ENCODE data around the gene ARL4A. TPM values are rescaled to one million over a fixed set of nuclear protein-coding genes. Genes with fewer than 3 reads are reported as not detected.

ARL4A gene
- total and polyA plus RNA-seq, 9 of the 15 experiments (the other 6 are each of a cell fraction or from before 2014, with no cell fraction given) = 118 to 688 (median 172) TPM

- peak in 1 of 2 experiments; percentile 61; a peak in 1 of 4 replicates for TF ChIP-seq MNT (conservative IDR thresholded peaks at IDR 0.05)
- TF ChIP-seq, protein P1, sequence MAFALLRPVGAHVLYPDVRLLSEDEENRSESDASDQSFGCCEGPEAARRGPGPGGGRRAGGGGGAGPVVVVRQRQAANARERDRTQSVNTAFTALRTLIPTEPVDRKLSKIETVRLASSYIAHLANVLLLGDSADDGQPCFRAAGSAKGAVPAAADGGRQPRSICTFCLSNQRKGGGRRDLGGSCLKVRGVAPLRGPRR (CRISPR knock-in tag; IDR thresholded peaks at IDR 0.05) = no peak
- peak in 1 of 2 experiments; percentile 39; a peak in 1 of 4 replicates for TF ChIP-seq TEAD1 (CRISPR knock-in tag; IDR thresholded peaks at IDR 0.05)
- peak; percentile 68 for TF ChIP-seq MTA2 (IDR thresholded peaks at IDR 0.05; ENCODE audit: low read depth)
- peak; percentile 68 for TF ChIP-seq FOSL1 (tag; conservative IDR thresholded peaks at IDR 0.05)
- peak; percentile 93 for TF ChIP-seq DPF2 (IDR thresholded peaks at IDR 0.05)
- TF ChIP-seq FUS (optimal IDR thresholded peaks at IDR 0.05; ENCODE audit: low read depth, low read length) = no peak
- TF ChIP-seq EP300 (IDR thresholded peaks at IDR 0.05; ENCODE audit: low read length) = peak; percentile 93
- TF ChIP-seq STAT5A (IDR thresholded peaks at IDR 0.05; ENCODE audit: borderline replicate concordance, low read length) = peak; percentile 63; the same call in 1 of the 2 replicates
- TF ChIP-seq TBL1XR1 (IDR thresholded peaks at IDR 0.05; ENCODE audit: low read length in 2 of 2) = peak in 1 of 2 experiments; percentile 77; a peak in 2 of 4 replicates
- no peak for TF ChIP-seq SPI1 (IDR thresholded peaks at IDR 0.05; ENCODE audit: borderline replicate concordance, low read depth, low read length)
- peak; percentile 85 for TF ChIP-seq NCOR1 (IDR thresholded peaks at IDR 0.05)
- TF ChIP-seq NFRKB (IDR thresholded peaks at IDR 0.05; ENCODE audit: low read depth) = 0 out of 2 replicates have a peak, but pooled peaks have one; percentile 12
- peak; percentile 43 for TF ChIP-seq HDAC3 (IDR thresholded peaks at IDR 0.05; ENCODE audit: borderline replicate concordance, partially characterized antibody)
- TF ChIP-seq L3MBTL2 (IDR thresholded peaks at IDR 0.05) = peak; percentile 5; the same call in 1 of the 2 replicates
- 0 out of 2 replicates have a peak, but pooled peaks have one; percentile 6 for TF ChIP-seq FOXJ2 (tag; IDR thresholded peaks at IDR 0.05)
Observed at GRCh38 chr7:12731775-12732174, 44.3 kb downstream of the ARL4A start (continued).
